GM19099 (cell line): ENCODE data around the gene STIM2.

Experiments
- POLR2A ChIP-seq: IDR thresholded peaks from 3 replicates; pipeline ENCODE4 v1.6.1; 2011; ENCODE audit warnings: low read depth; ENCODE audit not compliant: insufficient read length; ENCODE audit errors: extremely low read depth

Gene STIM2

DNA sequence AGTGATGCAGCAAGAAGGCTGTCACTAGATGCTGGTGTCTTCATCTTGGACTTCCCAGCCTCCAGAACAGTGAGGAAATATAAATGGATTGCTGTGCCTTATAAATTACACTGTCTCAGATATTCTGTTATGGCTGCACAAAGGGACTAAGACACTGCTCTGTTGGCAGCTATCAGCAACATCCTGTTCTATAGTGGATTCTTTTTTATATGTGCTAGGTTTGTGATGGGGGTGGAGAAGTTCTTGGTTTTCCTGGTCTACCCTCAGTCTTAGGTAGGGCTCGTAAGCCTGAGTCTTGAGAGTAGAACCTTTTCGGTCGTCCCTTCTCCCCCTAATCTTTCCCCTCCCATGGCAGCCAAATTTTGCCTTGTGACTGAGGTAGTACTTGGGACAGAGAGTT is 17.3 kb downstream of the STIM2 start:
- TF ChIP-seq POLR2A: no peak

DNA sequence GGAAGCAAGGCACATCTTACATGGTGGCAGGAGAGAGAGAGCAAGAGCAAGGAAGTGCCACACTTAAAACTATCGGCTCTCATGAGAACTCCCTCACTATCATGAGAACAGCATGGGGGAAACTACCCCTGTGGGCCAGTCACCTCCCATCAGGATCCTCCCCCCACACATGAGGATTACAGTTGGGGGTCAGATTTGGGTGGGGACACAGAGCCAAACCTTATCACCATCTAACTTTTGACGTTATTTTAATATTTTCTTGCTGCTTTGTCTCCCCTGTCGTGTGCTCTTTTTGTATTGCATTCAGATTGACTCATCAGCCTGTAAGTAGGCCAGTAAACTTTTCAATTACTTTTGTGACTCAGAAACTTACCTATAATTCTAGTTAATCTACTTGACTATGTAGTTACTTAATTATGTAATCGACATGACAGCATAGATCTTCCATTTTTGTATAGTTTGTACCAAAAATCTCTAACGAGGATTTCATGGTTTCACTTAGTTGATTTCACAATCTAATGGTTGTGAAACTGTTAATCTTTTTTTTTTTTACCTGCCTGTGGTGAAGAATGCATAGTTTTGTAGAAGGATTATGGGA is 18.3 kb downstream of the STIM2 start:
- TF ChIP-seq POLR2A: no peak

DNA sequence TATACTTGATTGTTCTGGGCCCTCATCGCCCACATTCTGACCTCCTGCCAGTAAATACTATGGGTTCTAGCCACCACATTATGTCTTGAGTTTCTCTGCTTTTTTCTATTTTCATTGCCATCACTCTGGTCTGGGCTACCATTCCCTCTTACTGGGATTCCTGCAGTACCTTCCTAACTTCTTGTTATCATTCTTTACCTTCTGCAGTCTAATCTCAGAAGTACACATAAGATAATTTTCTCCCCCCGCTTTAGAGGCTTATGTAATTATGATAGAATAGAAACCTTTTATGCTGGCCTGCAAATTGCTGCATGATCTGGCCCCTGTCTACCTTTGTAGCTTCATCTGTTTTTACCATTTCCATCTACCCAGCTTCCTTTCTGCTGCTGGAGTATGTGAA is 19.2 kb downstream of the STIM2 start:
- no peak for TF ChIP-seq POLR2A

DNA sequence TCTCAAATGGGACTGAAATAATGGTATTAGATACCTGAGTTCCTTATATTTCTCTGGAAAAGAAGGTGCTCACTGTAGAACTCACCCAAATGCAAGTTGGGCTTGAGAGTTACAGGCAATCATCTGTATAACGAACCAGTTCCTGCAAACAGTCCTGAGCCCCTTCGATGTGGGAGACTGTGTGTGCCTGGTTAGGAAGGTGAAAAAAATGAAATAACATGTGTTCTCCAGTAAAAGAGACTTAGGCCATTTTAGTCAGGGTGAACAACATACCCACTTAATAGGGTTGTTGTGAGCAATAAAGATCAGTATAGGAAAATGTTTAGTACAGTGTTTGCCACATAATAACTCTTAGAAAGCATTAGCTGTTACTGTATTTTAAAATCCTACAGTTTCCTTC is 23.4 kb downstream of the STIM2 start:
- TF ChIP-seq POLR2A: no peak

DNA sequence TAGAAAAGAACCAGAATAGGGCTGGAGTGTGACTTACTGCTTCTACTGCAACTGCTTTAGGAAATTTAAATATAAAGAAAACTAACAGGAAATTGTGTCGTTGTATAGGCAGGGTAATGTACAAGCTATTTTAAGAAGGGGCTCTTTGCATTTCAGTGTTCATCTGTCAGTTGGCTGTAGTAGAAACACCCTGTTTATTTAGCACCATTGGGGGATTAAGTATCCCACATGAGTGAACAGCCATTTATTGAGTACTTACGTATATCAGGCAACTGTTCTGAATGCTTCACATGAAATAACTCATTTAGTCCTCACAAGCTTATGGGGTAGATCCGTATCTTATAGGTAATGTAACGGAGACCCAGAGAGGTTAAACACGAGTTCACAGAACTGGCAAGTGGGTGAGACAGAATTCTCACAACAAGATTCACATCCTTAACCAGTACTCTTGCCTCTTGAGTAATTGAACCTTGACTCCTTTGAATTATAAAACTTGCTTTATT is 23.9 kb downstream of the STIM2 start:
- no peak for TF ChIP-seq POLR2A

DNA sequence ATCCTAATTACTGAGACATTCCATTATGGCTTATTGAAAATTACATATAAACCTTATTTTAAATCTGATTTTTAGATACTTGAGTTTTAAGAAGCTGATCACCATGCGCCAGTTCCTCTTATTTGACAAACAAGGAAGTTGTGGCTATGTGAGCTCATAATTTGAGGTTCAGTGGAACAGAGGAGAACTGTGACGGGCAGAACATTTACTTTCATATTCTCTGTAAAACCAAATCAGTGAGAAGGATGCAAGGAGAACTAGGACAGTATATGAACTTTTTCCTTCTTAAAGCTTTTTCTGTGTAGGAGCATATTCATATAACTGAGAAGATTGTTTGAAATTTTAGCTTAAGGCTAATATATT is 25.3 kb downstream of the STIM2 start:
- no peak for TF ChIP-seq POLR2A

DNA sequence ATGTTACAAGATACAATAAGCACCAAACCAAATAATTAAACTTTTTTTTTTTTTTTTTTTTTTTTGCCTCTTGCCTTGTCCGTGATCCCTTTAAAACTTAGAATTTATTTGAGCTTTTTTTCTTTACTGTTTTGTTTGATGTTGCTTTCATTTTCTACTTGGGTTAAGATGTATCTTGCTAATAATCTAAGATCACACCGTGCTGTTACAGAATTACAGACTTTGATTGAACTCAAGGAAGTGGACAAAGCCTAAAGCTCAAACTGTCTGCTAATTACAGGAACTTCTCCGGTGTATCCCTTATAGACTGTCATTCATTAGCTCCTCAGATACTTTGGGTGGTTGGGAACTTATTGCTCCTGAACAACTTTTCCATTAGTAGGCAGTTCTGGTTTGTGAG is 26.5 kb downstream of the STIM2 start:
- TF ChIP-seq POLR2A: no peak

DNA sequence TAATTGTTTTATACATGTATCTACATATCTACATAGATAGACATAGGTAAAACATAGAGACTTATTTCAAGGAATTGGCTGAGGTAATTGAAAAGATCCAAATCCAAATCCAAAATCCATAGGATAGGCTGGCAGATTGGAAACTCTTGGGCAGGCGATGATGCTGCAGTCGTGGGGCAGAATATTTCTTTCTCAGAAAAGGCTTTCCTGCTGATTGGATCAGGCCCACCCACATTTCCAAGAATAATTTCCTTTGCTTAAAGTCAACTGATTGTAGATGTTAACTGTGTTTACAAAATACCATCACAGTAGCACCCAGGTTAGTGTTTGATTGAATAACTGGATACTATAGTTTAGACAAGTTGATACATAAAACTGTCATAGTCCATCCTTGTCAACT is 27.2 kb downstream of the STIM2 start:
- TF ChIP-seq POLR2A: no peak

DNA sequence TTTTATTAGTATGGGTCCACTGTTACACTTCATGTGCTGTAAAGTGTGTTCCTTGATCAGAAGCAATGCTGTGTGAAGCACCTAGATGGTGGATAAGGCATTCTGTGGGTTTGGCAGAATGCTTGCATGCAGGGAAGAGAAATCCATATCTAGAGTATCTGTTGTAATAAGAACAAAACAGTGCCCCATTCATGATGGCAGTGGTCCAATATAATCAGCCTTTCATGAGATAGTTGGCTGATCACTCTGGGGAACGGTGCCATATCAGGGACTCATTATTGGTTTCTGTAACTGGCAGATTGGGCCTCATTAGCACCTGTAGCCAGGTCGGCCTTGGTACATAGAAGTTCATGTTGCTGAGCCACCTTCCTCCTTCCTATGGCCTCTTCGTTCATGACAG is 28.7 kb downstream of the STIM2 start:
- TF ChIP-seq POLR2A: no peak

DNA sequence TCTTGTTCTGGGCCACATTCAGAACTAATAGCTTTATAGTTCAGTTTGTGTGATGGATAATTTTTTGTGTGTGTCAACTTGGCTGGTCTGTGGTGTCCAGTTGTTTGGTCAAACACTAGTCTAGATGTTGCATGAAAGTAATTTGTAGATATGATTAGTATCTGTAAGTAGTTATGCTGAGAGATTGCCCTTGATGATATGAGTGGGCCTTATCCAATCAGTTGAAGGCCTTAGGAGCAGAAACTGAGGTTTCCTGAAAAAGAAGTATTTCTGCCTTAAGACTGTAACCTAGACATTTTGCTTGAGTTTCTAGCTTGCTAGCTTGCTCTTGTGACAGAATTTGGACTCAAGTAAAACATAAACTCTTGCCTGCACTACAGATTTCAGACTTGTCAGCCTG is 30.4 kb downstream of the STIM2 start:
- no peak for TF ChIP-seq POLR2A

DNA sequence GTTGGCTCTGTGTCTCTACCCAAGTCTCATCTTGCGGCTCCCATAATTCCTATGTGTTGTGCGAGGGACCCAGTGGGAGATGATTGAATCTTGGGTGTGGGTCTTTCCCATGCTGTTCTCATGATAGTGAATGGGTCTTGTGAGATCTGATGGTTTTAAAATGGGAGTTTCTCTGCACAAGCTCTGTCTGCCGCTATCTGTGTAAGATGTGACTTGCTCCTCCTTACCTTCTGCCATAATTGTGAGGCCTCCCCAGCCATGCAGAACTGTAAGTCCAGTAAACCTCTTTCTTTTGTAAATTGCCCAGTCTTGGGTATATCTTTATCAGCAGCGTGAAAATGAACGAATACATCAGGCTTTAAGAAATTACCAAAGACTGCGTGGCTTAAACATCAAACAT is 31.2 kb downstream of the STIM2 start:
- TF ChIP-seq POLR2A: no peak

DNA sequence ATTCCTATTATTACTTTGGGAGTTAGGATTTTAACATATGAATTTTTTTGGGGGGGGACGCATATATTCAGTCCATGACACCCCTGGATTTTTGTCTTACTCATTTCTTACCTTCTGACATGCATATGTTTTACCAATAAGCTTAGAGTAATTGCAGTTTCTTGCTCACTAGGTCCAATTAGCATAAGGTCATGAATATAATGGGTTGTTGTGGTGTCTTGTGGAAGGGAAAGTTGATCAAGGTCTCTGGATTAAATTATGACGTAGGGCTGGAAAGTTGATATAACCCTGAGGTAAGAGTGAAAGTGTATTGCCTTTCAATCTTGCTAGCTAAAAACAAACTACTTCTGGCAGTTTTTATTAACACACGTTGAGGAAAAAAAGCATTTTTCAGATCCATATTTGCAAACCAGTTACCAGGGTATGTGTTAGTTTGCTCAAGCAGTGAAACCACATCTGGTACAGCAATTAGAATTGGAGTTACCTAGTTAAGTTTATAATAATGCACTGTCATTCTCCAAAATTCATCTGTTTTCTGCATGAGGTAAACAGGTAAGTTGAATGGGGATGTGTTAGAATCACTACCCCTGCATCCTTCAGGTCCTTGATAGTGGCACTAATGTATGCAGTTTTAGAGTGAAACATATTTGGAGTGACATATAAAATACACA is 32.0 kb downstream of the STIM2 start:
- no peak for TF ChIP-seq POLR2A

DNA sequence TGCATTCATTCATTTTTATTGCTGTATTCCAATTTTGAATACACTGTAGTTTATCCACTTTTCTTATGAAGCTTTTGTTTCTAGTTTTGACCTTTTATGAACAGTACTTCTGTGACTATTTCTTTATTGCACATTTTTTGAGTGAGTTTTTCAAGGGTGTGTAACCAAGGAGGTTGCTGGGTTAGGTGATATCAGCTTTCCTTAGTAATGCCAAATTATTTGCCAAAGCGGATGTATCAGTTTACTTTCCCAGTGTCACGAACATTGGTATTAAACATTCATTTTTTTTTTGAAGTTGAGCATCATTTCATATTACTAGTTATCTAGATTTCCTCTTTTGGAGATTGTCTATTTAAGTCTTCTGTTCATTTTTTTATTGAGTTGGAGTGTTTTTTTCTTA is 32.9 kb downstream of the STIM2 start:
- no peak for TF ChIP-seq POLR2A

DNA sequence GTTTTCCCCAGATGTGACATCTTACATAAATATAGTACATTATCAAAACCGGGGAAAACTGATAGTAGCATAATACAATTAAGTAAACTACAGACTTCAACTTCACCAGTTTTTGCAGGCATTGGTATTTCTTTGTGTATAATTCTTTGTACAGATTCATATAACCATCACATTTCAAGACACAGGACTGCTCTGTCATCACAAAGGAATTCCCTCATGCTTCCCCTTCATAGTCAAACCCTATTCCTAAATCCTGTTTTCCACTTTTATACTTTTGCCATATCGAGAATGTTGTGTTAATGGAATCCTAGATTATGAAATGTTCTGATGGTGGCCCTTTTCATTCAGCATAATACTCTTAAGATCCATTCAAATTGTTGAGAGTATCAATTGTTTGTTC is 36.0 kb downstream of the STIM2 start:
- TF ChIP-seq POLR2A: no peak

DNA sequence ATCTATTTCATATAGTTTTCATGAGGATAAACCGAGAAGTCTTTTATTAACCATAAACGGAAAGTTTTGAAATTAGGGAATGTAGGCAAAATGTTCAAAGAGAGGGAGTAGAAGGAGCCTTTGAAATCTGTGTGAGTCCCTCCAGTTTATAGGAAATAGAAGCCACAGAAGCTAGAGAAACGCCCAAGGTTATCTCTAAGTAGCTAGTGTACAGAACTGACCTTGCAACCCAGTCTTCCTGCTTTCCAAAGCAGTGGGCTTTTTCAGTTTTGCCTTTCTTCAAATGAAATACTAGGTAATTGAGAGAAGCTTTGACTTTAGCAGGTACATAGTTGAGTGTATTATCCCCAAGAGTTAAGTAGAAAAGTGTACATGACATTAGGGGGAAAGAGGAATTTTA is 39.4 kb downstream of the STIM2 start:
- no peak for TF ChIP-seq POLR2A

DNA sequence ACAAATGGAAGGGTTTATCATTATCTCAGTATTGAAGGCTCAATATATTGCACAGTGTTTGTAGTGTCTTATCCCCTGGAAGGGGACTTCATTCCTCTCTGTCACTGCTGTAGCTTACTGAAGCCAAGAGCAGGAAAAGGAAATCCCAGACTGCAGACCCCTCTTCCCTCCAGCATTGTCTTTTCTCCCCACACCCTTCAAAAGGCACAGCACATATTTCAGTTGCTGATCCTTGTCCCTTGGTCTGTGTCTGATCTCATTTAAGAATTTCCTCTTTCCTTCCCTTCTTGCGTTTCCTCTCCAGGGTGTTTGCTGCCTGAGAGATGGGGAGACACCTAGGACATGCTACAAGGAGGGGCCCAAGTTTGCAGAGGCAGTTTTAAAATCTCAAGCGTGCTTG is 40.1 kb downstream of the STIM2 start:
- no peak for TF ChIP-seq POLR2A

DNA sequence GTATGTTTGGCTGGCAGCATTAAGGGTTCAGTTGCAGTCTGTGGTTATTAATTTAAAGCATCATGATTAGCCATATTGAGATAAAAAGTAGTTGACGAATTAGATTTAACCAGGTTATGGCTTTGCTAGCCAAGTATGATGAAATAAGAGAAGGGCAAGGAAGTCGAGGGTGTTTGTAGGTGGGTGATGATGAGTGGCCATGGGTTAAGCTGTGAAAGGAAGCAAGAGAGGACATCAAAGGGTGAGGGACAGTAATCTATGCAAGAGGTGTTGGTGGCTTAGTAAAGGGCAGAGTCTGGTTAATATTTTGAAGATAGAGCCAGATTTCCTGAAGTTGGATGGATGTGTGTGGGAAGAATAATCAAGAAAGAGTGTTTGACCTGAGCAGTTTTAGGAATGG is 44.5 kb downstream of the STIM2 start:
- TF ChIP-seq POLR2A: no peak
